Activated CD8-positive, alpha-beta memory T cell treated with anti-CD3 and anti-CD28 coated beads, Interleukin-2, amount 50 U/mL, for 4 hours (primary cell): ENCODE data around the gene CD7.
A peak's percentile ranks its signal among the peaks of the same experiment; 100 is the strongest.

Experiments used
- DNase-seq: peaks from one replicate; pipeline ENCODE4 v3.0.0-alpha.2; 2020

Gene CD7

DNA sequence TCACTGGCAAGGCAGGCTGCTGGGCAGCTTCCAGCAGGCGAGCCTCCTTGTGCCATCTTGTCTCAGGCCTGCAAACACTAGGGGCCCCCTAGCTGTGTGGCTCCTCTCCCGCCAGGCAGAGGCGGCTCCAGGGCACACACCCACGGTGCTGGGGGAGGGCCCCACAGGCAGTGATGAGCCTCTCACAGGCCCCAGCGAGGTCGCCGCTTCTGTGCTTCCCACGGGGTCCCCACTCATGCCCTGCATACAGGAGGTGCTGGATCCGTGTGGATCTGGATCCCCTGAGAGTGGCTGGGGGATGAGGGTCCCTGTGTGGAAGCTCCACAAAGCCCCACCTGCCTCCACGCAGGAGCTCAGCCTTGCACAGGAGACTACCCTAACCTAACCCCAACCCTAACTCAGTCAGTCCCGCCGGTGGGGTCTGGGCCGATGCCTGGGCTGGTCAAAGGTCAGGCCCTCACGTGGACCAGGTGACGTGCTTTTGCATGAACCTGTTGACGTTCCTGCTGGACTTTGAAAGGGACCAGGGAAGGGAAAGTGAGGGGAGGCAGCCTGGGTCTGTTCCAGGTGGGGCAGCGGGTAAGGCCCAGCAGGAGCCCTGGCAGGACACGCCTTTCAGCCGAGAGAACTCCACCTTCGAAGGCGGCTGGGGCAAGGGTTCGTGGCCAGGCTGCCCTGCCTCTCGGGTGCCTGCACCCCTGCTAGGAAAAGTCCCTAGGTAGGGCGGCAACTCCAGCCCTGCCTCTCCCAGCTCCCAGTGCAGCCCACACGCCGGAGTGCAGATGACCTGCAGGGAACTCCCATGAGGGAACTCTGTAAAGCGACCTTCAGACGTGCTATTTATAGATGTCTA lies 11.0 kb upstream of the CD7 start:
- DNase-seq: no peak

- DNase-seq: no peak
Measured at GRCh38 chr17:82327757-82328140, 10.3 kb upstream of the CD7 start.

DNA sequence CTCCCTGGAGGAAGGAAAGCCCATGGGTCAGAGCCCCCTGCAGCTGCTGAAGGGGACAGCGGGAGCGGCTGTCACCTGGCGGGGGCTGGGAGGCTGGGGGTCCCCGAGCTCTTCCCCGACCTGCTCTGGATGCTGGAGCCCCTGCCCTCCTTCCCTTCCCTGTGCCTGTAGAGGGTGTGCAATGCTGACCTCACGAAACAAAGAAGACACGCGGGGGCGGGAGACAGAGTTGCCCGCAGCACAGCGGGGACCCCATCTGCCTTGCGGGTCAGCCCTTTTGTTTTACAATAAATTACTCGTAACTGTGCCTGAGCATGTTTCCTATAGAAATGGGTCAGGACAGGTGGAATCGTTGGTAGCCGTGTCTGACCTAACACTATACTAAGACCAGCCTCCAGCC lies 9.9 kb upstream of the CD7 start:
- no peak for DNase-seq

DNA sequence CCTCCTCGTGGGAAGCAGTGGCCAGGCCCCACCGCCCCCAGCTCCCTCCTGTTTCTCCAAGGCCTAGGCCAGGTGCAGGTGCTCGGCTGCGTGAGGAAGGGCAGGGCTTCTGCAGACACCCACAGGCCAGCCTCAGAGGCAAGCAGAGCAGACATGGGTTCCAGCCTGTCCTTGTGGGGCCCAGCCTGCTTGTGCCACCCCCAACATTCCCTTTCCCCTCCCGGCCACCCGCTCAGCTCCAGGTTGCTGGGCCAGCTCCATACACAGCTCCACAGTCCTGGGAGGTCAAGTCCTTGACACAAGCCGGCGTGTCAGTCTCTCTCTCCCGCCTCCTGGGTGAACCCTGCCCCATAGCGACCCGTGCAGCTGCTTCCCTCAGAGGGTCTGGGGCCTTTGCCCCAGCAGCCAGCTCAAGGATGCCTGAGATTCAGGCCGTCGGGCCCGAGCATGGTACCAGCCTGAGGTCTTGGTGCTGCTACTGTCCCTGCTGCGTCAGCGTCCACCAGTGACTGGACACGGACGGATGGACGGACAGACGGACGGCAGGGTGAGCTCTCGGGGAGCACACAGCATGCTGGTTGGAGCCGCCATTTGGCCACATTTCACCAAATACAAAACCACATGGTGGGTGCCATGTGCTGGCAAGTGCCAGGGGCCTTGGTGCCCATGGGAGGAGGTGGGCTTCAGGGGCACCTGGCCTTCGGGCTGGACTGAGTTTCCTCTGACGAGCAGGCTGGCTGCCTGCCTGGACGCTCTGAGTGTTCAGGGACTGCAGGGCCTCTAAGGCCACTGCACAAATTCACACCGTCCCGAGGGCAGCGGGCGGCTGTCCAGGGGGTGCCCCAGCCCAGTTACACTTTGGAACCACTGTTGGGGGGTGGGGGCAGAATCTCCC lies 8.1 kb upstream of the CD7 start:
- DNase-seq: no peak

- no peak for DNase-seq
Measured at GRCh38 chr17:82324566-82325285, 7.3 kb upstream of the CD7 start.

DNA sequence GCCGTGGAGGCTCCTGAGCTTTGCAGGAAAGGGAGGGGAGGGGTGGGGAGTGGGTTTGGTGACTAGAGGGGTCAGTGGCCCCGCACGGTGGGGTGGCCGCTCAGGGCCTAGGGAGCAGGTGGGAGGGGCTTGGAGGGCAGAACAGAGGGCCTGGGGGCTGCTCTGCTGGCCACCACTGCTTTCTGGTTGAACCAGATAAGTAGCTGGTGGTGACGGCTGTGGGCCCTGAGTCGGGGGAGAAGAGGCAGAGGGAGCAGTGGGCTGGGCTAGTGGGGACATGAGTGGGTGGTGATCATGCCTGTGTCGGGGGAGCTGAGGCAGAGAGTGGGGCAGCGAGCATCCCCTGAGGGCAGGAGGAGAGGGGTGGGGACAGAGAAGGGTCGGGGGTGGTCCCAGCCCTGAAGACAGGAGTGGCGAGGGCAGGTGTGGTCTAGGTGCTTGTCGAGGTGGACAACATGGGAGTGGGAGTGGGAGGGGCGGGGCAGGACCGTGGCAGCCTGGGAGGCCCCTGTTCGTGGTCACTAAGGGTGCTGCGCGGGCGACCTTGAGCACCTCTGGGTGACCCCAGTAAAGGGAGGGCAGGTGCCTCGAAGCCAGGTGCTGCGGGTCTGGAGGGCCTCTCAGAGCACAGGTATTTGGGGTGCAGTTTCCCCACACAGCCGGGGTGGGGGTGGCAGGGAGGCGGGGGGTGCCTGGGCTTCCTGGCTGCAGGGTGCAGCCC lies 6.3 kb upstream of the CD7 start:
- DNase-seq: no peak

DNA sequence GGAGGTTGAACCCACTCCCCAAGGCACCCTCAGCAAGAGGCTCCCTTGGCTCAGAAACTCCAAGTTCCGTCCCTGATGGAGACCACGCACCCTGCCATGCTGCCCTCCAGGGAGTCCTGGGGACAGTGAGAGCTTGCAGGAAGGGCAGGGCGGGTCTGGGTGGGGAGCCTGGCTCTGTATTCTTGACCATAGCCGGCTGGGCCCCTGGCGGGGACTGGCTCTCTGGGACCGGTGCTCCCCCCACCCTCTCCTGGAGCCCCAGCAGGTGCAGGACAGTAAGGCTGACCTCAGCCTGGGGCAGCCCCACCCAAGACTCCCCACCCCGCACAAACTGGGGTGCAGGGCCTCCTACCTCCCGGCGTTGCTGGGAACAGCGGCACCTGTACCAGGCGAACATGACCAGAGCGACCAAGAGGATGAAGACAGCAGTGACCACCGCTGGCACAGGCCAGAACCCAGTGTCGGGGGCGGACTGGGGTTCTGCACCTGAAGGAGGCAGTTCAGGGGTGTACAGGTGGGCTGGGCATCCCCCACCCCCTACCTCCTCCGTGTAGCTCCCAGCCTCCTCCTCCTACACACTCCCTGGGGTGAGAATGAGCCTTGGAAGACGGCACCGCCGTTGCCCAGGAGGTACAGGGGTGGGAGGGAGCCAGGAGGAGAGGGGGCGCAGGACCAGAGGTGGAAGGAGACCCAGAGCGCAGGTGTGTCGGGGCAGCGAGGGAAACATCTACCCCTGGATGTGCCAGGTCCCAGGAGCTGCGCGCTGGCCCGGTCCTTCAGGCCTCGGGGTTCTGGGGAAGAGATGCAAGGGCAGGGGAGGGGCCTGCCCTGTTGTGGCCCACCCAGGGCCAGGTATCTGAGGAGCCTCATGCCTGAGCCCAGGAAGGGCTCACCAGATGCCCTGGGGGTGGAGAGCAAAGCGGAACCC lies 5.4 kb upstream of the CD7 start:
- DNase-seq: peak; percentile 15

GRCh38 chr17:82321947-82322466 lies 4.6 kb upstream of the CD7 start:
- no peak for DNase-seq

DNA sequence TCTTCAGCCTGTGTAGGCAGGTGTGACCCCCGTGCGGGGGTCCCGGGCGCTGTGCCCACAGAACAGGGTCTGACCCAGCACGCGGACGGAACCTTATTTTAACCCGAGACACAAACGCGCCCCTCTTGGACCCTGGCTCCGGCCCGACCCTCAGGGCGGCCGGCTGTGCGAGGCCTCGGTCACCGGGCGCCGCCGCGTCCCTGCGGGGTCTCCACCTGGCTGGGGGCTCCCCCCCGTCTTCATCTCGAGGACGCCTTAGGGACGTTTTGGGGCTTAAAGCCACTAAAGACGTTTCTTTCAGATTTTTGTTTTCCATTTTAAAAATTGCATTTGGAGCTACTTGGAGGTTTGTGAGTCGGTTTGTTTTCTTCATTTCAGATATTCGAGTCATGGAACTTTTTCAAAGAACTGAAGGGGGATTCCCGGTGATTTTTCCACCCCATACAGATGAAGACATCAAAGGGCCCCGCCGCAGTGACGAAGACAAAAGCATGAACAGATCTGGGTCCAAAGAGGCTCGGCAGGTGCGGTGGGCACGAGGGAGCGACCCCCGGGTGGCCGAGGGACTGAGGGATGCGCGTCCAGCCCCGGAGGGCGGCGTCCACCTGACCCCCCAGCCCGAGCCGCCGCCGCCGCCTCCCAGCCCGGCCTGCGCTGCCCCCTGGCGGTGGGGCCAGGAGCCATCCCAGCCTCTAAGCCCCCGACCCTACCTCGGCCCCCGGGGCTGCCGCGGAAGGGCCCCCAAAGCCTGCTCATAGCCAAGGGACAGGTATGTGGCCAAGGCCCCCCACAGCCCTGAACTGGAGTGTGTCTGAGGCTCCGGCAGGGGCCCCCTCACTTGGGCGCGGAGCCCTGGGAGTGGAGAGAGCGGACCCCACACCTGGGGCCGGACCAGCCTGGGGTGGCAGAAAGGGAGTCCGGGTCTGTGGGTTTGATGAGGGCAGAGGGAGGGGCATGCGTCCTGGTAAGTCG lies 3.8 kb upstream of the CD7 start:
- peak; percentile 88 for DNase-seq

DNA sequence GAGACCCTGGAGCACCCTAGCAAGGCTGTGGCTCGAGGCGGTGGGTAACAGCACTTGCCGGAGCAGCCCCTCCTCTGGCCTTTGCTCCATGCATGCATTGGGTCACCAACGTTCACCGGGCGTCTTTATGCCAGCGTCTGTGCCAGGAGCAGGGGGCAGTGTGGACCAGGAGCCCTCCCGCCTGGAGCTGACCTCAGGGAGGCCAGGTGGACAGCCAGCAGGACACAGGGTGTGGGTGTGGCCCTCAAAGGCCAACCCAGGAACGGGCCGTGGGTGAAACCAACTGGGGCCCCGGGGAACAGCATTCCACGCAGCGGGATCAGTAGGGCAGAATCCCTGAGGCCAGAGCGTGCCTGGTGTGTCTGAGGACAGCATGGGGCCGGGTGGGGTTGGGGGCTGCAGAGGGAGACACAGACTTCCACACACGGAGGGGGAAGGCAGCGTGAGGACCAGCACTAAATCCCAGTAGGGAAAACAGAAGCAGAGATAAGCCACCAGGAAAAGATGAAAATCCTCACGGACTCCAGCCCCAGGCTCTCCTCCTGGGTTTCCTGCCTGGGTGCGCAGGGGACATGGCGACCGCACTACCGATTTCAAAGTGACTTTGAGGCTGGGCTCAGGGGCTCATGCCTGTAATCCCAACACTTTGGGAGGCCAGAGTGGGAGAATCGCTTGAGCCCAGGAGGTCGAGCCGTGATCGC lies 2.9 kb upstream of the CD7 start:
- DNase-seq: peak; percentile 14

- no peak for DNase-seq
Measured at GRCh38 chr17:82319619-82320062, 2.2 kb upstream of the CD7 start.

- no peak for DNase-seq
Measured at GRCh38 chr17:82318772-82319606, 1.6 kb upstream of the CD7 start.

DNA sequence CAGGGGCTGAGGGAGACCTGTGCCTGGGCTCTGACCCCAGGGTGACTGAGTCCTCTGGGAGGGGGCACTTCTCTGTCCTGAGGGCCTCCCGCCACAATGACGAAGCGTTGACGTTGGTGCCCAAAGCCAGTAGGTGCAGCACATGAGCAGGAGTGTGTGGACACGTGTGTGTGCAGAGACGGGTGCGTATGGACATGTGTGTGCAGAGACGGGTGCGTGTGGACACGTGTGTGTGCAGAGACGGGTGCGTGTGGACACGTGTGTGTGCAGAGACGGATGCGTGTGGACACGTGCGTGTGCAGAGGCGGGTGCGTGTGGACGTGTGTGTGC lies 726 bp upstream of the CD7 start:
- DNase-seq: no peak

GRCh38 chr17:82316651-82317393 lies 586 bp downstream of the CD7 start:
- no peak for DNase-seq

DNA sequence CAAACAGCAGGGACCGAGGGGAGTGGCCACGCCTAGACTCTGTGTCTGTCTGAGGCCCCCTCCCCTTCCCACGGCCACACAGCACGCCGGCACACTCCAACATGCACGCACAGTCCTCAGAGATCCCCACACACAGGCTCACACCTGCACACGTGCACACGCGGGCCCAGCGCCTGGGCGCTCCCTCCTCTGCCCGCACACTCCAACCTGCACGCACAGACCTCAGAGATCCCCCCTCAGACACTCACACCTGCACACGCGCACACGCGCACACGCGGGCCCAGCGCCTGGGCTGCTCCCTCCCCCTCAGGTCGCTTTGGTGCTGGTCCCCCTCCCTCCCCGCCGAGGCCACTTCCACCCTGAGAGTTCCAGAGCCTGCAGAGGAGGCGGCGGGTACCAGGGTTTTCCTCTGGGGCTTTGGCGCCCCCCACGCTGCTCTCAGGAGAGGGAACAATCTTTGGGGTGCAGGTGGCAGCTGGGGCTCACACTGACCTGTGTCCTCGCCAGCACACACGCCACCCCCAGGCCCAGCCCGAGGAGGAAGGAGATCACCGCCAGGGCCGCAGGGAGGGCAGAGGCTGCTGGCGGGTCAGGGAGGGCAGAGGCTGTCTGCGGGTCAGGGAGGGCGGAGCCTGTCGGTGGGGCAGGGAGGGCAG lies 1.6 kb downstream of the CD7 start:
- DNase-seq: no peak

- DNase-seq: no peak
Measured at GRCh38 chr17:82314727-82315605, 2.4 kb downstream of the CD7 start.
